ENCODE measurements around the gene CACNA2D4. TPM values are rescaled to one million over a fixed set of nuclear protein-coding genes. Genes with fewer than 3 reads are reported as not detected.

Gene CACNA2D4
- total RNA-seq, 3 donors from 2014 or later: 3.9 to 9.3 (median 4.8) TPM

GRCh38 chr12:1916371-1917171 is 1.9 kb downstream of the CACNA2D4 start:
- TF ChIP-seq CTCF (IDR thresholded peaks at IDR 0.05): no peak
- Histone ChIP-seq H3K4me1 (ENCODE audit: low read depth) (no peaks in the 10 kb centered on the region), H3K36me3 (ENCODE audit: low read depth) (no peaks in the 10 kb centered on the region), H3K4me3 (no peak overlapping the region), H3K9me3 (no peaks in the 10 kb centered on the region)
- DNase-seq (no peak), ATAC-seq (no peak)
- intact Hi-C loops (cut with DNase I, micrococcal nuclease): no loop called here

GRCh38 chr12:1915082-1915968 is 3.1 kb downstream of the CACNA2D4 start:
- Histone ChIP-seq H3K4me3 (no peak overlapping the region), H3K4me1 (ENCODE audit: low read depth) (no peaks in the 10 kb centered on the region), H3K9me3 (no peaks in the 10 kb centered on the region), H3K36me3 (ENCODE audit: low read depth) (no peaks in the 10 kb centered on the region)
- intact Hi-C loops (cut with DNase I, micrococcal nuclease): no loop called here
- no peak for TF ChIP-seq CTCF (IDR thresholded peaks at IDR 0.05)
- peak; percentile 44 for ATAC-seq
- peak in 1 of 3 donors; percentile 34 for DNase-seq

GRCh38 chr12:1914114-1914911 is 4.1 kb downstream of the CACNA2D4 start:
- intact Hi-C loops (cut with DNase I, micrococcal nuclease): no loop called here
- H3K4me1 ChIP-seq (ENCODE audit: low read depth): no peaks in the 10 kb centered on the region
- no peak for TF ChIP-seq CTCF (IDR thresholded peaks at IDR 0.05)
- DNase-seq (no peak), ATAC-seq (no peak)
- H3K4me3 ChIP-seq: no peak overlapping the region
- no peaks in the 10 kb centered on the region for H3K9me3 ChIP-seq
- H3K36me3 ChIP-seq (ENCODE audit: low read depth): no peaks in the 10 kb centered on the region

GRCh38 chr12:1913377-1914113 is 4.9 kb downstream of the CACNA2D4 start:
- DNase-seq: no peak
- Histone ChIP-seq H3K4me3 (no peak overlapping the region), H3K4me1 (ENCODE audit: low read depth) (no peaks in the 10 kb centered on the region), H3K9me3 (no peaks in the 10 kb centered on the region), H3K36me3 (ENCODE audit: low read depth) (no peaks in the 10 kb centered on the region)
- intact Hi-C loops (cut with DNase I, micrococcal nuclease): no loop called here
- no peak for TF ChIP-seq CTCF (IDR thresholded peaks at IDR 0.05)
- ATAC-seq: no peak
